Cardiac fibroblast (primary cell): ENCODE data around the gene NCR3LG1.

Source experiments
- DNase-seq, 2 donors: peaks; one replicate each; pipeline versions ENCODE4 v3.0.0 to v3.0.0-alpha.2; 2010; ENCODE audit warnings: low read depth in 2 of 2
- H3K4me3 ChIP-seq, 2 donors: replicated peaks in 1 of 2; 1 replicate in 1 of 2; 2 replicates in 1 of 2; pipeline ENCODE4 v1.5.1; 2011; ENCODE audit warnings: low read depth in 2 of 2, low read length in 2 of 2, mild to moderate bottlenecking in 2 of 2, moderate library complexity in 1 of 2
- CTCF ChIP-seq: IDR thresholded peaks from one replicate; pipeline ENCODE4 v1.5.1; 2011; ENCODE audit warnings: low read depth, mild to moderate bottlenecking, low read length, inconsistent platforms

The NCR3LG1 gene

GRCh38 chr11:17401841-17402240 is 50.2 kb downstream of the NCR3LG1 start:
- TF ChIP-seq CTCF: no peak
- no peak overlapping the region for H3K4me3 ChIP-seq
- no peak for DNase-seq

GRCh38 chr11:17402486-17402885 is 50.9 kb downstream of the NCR3LG1 start:
- no peak for DNase-seq
- no peak overlapping the region for H3K4me3 ChIP-seq
- no peak for TF ChIP-seq CTCF

GRCh38 chr11:17403980-17404759 is 52.6 kb downstream of the NCR3LG1 start:
- no peak overlapping the region for H3K4me3 ChIP-seq
- TF ChIP-seq CTCF: no peak
- peak; percentile 17 to 42 for DNase-seq

GRCh38 chr11:17405232-17406005 is 53.8 kb downstream of the NCR3LG1 start:
- peak; percentile 62 to 77 for DNase-seq
- TF ChIP-seq CTCF: peak; percentile 43
- H3K4me3 ChIP-seq: peak overlapping the region in 1 of 2 donors; percentile 14

GRCh38 chr11:17406082-17406817 is 54.6 kb downstream of the NCR3LG1 start:
- TF ChIP-seq CTCF: no peak
- peak overlapping the region in 1 of 2 donors; percentile 14 for H3K4me3 ChIP-seq
- DNase-seq: no peak

GRCh38 chr11:17406818-17407149 is 55.2 kb downstream of the NCR3LG1 start:
- no peak for TF ChIP-seq CTCF
- DNase-seq: no peak
- H3K4me3 ChIP-seq: no peak overlapping the region
